ENCODE data around the gene APBB2.

Gene APBB2

GRCh38 chr4:41134581-41134980 is 79.8 kb downstream of the APBB2 start:
- no peak for DNase-seq (ENCODE audit: low spot score)

DNA sequence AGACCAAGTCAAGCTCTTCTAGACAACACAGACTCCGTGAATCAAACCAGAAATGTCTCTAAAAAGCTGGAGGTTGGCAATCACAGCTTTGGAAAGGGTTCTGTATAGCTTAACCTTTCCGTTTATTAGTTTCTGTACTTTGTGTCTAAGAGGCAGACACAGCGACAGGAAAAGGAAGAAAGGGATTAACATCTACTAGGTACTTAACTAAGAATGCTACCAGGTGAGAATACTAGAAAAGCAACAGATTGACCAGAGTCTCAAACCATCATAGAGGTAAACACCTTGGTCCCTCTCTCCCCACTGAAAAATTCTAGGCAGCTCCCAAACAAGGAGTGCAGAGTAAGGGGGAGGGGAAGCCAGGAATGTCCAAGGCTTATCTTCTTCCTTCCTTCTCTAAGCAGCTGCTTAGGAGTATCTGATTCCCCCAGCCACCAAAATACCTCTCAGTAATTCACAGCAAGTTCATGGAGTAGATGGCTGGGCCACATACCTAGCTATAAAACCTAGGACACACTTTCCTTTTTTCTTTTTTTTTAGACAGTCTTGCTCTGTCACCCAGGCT is 80.8 kb downstream of the APBB2 start:
- no peak for DNase-seq (ENCODE audit: low spot score)

DNA sequence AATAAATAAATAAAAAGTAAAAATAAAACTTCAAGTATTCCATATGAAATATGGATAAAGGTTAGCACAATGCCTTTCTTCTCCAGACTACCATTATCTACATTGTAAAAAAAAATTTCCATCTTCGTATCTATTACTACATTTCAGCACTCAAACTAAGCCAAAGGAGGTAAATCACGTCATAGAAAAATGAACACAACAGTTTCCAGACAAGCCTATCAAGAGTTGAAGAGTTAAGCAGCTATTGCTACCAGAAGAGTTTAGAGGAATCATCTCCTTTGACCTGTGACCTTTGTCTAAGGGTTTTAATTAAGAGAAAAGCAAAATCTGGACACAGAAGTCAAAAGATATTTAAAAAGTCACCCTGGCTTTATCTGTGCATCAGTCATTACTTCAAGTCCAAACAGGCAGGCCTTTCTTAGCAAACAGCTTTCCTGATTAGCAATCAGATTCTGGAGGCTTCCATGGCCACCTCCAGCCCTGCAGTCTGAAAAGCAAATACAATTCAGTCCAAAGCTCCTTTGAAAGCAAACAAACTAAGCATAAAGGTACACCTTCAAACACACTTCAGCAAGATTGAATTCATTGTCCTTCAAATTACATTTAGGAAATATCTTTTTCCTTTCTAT is 82.2 kb downstream of the APBB2 start:
- no peak for DNase-seq (ENCODE audit: low spot score)

GRCh38 chr4:41129936-41130440 is 84.4 kb downstream of the APBB2 start:
- no peak for DNase-seq (ENCODE audit: low spot score)

DNA sequence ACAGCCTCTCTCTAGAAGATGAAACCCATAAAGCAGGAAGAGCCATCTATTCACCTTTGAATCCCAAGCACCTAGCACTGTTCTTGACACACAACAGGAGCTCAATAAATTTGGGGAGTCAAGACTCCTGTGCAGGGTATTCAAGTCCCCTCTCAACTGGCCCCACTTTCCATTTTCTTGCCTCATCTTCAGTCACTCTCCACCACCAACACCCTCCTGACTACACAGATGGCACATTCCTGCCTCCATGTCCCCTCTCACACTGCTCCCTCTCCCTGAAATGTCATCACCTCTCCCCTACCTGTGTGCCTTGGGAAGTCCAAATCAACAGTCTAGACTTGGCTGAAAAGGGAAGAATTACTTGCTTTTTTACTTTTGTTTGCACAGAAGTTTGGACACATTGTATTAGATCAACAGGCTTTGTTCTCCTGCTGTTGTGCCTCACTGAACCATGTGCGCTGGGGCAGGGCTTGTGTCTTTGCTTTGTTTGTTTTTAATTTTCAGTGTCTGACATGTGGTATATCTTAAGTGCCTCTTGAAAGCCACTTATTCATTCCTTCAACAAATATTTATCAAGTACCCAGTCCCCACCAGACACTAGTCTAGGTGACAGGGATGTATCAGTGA is 85.1 kb downstream of the APBB2 start:
- DNase-seq (ENCODE audit: low spot score), result no peak

DNA sequence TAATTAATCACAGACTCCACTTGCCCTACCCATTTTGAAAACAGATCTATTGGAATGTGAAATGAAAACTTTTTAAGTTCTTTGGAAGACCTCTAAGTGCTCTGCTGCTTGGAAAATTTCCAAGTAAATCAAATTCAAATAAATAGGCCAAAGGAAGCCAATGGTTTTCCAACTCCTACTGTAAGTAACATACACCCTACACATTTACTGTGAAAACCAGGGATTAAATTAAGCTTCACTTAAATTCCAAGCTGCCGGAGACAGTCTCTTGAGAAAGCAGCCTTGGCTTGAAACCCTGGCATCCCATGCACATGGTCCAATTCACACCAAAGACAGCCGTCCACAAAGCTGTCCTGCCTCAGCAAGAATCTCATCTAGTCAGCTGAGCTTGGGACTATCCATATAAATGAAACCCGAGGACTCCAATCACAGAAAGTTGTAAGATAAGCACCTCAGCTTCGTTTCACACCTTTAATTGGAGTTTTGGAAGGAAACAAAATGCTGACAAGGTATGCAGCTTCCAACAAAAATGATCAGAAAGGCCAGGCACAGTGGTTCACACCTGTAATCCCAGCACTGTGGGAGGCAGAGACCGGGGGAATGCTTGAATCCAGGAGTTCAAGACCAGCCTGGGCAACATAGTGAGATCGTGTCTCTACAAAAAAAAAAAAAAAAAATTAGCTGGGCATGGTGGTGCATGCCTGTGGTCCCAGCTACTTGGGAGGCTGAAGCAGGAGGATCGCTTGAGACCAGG is 88.6 kb downstream of the APBB2 start:
- DNase-seq (ENCODE audit: low spot score), result no peak

DNA sequence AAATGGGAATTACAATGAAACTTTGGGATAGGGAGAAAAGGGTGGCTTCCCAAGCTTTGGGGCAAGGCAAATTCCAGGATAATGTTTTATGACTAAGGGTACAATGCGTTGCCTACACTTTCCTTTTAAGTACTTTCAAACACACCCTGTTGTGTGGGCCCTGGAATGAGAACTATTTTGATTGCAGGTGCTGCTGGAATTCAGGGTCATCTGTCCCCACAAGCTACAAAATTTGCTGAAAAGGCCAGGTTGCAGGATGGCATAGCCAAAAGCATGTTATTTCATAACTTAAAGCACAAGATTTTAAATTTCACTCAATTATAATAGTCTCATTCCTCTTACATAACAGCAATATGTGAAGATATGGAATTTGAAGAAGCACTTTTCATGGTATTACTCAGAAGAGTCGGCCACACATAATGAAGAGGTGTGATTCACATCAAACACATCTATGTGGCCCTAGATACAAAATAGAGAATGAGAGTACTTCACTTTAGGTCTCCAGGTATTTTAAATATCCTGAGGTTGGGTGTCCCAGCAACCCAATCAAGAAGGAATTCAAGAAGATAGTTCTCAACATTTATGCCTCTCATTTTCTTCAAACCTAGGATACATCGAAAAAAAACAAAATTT is 89.3 kb downstream of the APBB2 start:
- DNase-seq (ENCODE audit: low spot score), result no peak

- no peak for DNase-seq (ENCODE audit: low spot score)
Observed at GRCh38 chr4:41122775-41123174, 91.6 kb downstream of the APBB2 start.

DNA sequence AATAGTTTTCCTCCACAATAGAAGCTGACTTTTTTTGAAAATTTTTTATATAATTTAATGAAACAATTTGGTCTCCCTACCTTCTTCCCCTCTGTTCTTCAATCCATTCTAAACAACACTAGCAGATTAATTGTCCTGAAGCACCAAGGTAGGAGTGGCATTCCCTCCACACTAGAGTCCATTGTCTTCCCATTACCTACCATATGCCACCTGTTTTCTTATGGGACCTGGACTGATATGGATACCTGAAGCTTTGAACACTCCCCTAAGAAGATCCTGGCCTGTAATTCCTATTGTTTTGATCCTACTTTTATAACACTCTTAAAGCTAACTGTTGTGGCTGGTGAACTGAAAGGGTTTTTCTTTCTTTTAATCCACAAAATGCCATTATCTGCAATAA is 92.0 kb downstream of the APBB2 start:
- DNase-seq (ENCODE audit: low spot score), result no peak

- no peak for DNase-seq (ENCODE audit: low spot score)
Observed at GRCh38 chr4:41121906-41122305, 92.4 kb downstream of the APBB2 start.

DNA sequence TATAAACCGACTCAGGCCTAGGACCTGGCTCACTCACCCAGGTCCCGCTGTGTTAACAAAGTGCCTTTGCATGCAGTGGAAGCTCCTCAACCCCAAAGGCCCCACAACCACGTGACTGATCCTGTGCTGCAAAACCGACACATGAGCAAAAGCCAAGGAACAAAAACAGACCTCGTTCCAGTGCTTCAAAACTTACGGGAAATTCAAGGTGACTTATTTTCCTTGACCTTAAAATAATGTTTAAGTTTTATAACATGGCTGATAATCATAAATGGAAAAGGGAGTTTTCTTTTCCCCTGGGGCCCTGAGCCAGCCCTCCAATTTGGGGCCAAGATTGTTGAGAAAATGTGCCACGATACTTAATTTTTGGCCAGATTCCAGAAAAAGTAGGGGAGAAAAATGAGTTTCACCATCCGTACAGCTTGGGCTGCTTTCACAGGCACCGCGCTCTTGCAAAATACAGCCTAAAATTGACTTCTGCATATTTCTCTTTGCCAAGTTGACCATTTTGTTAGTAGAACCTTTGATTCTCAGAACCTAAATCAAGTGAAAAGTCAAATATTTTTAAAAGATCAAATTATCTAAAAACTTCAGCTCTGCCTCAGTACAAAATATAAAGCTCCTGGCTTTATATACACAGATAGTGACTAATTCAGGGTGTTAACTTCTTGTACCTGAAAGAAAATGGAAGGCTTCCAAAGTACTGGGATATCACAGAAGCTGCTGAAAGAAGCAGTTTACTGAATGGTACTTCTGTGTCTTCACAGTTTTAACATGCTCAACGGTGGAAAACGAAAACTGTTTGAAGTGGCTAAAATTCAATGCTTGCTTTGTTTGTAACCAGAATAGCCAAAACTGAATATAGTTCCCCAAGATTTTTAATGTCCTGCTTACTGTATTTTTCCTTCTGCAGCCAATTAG is 93.8 kb downstream of the APBB2 start:
- DNase-seq (ENCODE audit: low spot score), result peak; percentile 31

- DNase-seq (ENCODE audit: low spot score), result no peak
Observed at GRCh38 chr4:41119867-41120295, 94.5 kb downstream of the APBB2 start.

GRCh38 chr4:41111791-41112190 is 102.6 kb downstream of the APBB2 start:
- no peak for DNase-seq (ENCODE audit: low spot score)

DNA sequence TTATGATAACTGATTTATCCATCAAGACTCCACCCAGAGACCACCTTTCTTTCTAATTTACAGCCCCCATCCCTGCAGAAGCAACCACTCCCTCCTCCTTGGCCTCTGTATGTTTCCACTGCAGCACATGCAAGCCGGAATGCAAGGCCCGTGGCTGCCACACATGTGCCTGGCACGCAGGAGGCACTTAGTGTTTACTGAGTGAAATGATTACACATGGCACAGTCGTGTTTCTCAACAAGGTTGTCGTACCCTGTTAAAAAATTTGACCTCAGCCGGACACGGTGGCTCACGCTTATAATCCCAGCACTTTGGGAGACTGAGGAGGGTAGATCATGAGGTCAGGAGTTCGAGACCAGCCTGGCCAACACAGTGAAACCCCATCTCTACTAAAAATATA is 104.3 kb downstream of the APBB2 start:
- no peak for DNase-seq (ENCODE audit: low spot score)

- DNase-seq (ENCODE audit: low spot score), result no peak
Observed at GRCh38 chr4:41108481-41108880, 105.9 kb downstream of the APBB2 start.

- no peak for DNase-seq (ENCODE audit: low spot score)
Observed at GRCh38 chr4:41106694-41107419, 107.5 kb downstream of the APBB2 start.

GRCh38 chr4:41106081-41106480 is 108.3 kb downstream of the APBB2 start:
- DNase-seq (ENCODE audit: low spot score), result no peak

DNA sequence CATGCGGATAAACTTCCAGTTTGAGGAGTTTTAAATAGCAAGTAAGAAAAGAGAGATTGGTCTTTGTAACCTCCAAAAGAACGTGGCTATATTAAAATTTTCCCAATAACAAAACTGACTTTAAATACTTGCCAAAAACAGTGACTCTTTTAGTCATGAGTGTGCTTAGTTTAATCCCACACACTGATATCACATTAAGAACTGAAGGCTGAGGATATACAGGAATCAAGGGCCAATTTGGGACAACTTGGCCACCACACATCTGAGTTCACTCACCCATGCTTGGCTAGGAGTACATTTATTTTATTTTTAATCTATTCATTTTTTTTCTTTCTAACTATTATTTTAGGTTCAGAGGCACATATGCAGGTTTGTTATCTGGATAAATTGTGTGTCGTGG is 110.2 kb downstream of the APBB2 start:
- no peak for DNase-seq (ENCODE audit: low spot score)

DNA sequence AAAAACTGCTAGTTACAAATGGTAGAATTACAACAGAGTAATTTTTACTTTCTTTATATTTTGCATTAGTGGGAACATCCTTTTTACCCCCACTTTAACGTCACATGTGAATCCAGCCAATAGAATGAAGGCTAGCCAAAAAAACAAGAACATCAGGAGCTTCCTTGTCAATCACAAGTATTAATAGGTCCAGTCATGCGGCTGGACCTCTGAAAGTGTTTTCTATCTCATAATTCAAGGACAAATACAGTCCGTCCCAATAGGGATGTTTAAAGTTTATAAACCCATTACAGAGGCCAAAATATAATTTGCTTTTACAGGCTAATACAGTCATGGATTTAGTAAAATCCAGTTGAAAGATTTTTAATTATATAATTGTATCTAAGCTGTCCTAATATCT is 110.7 kb downstream of the APBB2 start:
- no peak for DNase-seq (ENCODE audit: low spot score)

- DNase-seq (ENCODE audit: low spot score), result no peak
Observed at GRCh38 chr4:41102414-41103092, 111.8 kb downstream of the APBB2 start.
